Measurements from ENCODE around the gene BCAT1. TPM values are rescaled to one million over a fixed set of nuclear protein-coding genes. Genes with fewer than 3 reads are reported as not detected.

The BCAT1 gene
- total and polyA plus RNA-seq, 2 donors (not counting 3 experiments of a cell fraction or from before 2014, with no cell fraction given) = 21.6 to 267 TPM

GRCh38 chr12:24806386-24806785, 142.5 kb downstream of the BCAT1 start:
- H2AFZ ChIP-seq (ENCODE audit: low read depth, low read length) = no peak overlapping the region
- POLR2A ChIA-PET = no interaction called here
- no peaks in the 10 kb centered on the region for H3K79me2 ChIP-seq (ENCODE audit: control insufficient read depth, insufficient read depth, low read length)
- H3K9me3 ChIP-seq (replicated peaks; ENCODE audit: control insufficient read depth, insufficient read depth, low read length) = no peaks in the 10 kb centered on the region
- no peak overlapping the region for H3K27ac ChIP-seq (ENCODE audit: insufficient read depth, low read depth, low read length)
- H3K4me2 ChIP-seq (ENCODE audit: insufficient read depth, low read length) = no peak overlapping the region
- CTCF ChIA-PET = no interaction called here
- no TSS peak for BruUV-seq (replicated peaks)
- H3K4me1 ChIP-seq (ENCODE audit: control insufficient read depth, extremely low read depth, insufficient read depth, low read length) = no peaks in the 10 kb centered on the region
- TF ChIP-seq CTCF (IDR thresholded peaks at IDR 0.05; ENCODE audit: extremely low read depth in 1 of 2, insufficient read depth in 1 of 2, low read depth in 1 of 2, low read length in 2 of 2) = no peak
- no peak for TF ChIP-seq MYC (IDR thresholded peaks at IDR 0.05; ENCODE audit: low read depth, low read length)
- no peak for TF ChIP-seq POLR2AphosphoS5 (IDR thresholded peaks at IDR 0.05; ENCODE audit: insufficient read depth, low read depth, low read length)
- TF ChIP-seq GATA2 (IDR thresholded peaks at IDR 0.05; ENCODE audit: insufficient read depth, insufficient read length, low read depth, low read length) = no peak
- TF ChIP-seq POLR2A (IDR thresholded peaks at IDR 0.05; ENCODE audit: low read depth, low read length) = no peak
- no peak for TF ChIP-seq MAX (IDR thresholded peaks at IDR 0.05; ENCODE audit: insufficient read depth, insufficient read length)
- TF ChIP-seq FOS (IDR thresholded peaks at IDR 0.05; ENCODE audit: borderline replicate concordance, insufficient read depth, low read length) = no peak
- TF ChIP-seq EZH2 (IDR thresholded peaks at IDR 0.05; ENCODE audit: borderline replicate concordance, low read depth, low read length, severe bottlenecking) = no peak
- TF ChIP-seq JUN (IDR thresholded peaks at IDR 0.05; ENCODE audit: borderline replicate concordance, insufficient read depth, insufficient read length, low read depth) = no peak
- no peak for FAIRE-seq
- no peaks in the 10 kb centered on the region for H4K20me1 ChIP-seq (replicated peaks; ENCODE audit: control insufficient read depth, extremely low read depth, insufficient read depth, low read length)
- DNase-seq (ENCODE audit: low read depth, low spot score) = no peak
- H3K27me3 ChIP-seq (ENCODE audit: control insufficient read depth in 2 of 2, insufficient read depth in 2 of 2, low read length in 2 of 2) = no peaks in the 10 kb centered on the region
- H3K4me3 ChIP-seq (replicated peaks in 1 of 3; ENCODE audit: insufficient read depth in 1 of 3, low read depth in 1 of 3, low read length in 3 of 3) = no peak overlapping the region
- no peak overlapping the region for H3K9ac ChIP-seq (replicated peaks; ENCODE audit: extremely low read depth, insufficient read depth, low read length)
- dilution Hi-C loops (cut with MboI; ENCODE audit: extremely low pct_ligation_motif_present, low sequenced_read_pairs) (no loop called here), intact Hi-C loops (cut with micrococcal nuclease) (no loop called here)
- H3K36me3 ChIP-seq (ENCODE audit: control insufficient read depth in 2 of 2, extremely low read depth in 1 of 2, insufficient read depth in 2 of 2, low read length in 2 of 2) = no peaks in the 10 kb centered on the region
- H3K9me1 ChIP-seq (replicated peaks; ENCODE audit: control insufficient read depth, extremely low read depth, insufficient read depth, low read length) = no peaks in the 10 kb centered on the region
